K562 (cell line): ENCODE results near the gene HSPB6. TPM values are rescaled to one million over a fixed set of nuclear protein-coding genes. Genes with fewer than 3 reads are reported as not detected.
"Not testable (repeated sequence)": the region's sequence is repeated elsewhere in the genome, so short reads cannot be mapped to it uniquely, and the experiment has no call there.

Experiments used
- ATAC-seq: fragments of 200-7000 bp; cut with Tn5 transposase; 3 replicates; pipeline ENCODE4 v1.9.1; 2020; ENCODE audit warnings: moderate library complexity
- BruUV-seq: library from RNA; stranded (reverse); fragments of 400-500 nt; replicated peaks from 2 replicates; lab custom pipeline; 2021; lab: Mats Ljungman, UMichigan
- CTCF ChIA-PET: fragments of 300-600 bp; formaldehyde crosslinking; extraction: SDS; loops from one replicate; lab custom pipeline; 2021; ENCODE audit warnings: low intra/inter-chr PET ratio; lab: Yijun Ruan, JAX
- POLR2A ChIA-PET: fragments of 300-600, 350-650 bp; sonication (Branson Sonifier 250); formaldehyde crosslinking; extraction: SDS; loops from one replicate; lab custom pipeline; 2021; ENCODE audit warnings: antibody characterized with exemption, inconsistent platforms; lab: Yijun Ruan, JAX
- DNase-seq, 4 experiments: peaks; one replicate each; pipeline versions ENCODE4 v3.0.0 to v3.0.0-alpha.2; 2011 to 2018; ENCODE audit warnings: low spot score in 3 of 4, mixed read lengths in 3 of 4; ENCODE audit errors: extremely low read depth in 1 of 4
- FAIRE-seq: peaks from 2 replicates; lab custom pipeline; 2011; peaks lifted over from hg19 to GRCh38; lab: Jason Lieb, UNC
- H2AFZ ChIP-seq: 2 replicates; pipeline ENCODE4 v1.6.0; 2011; ENCODE audit warnings: low read depth, low read length, control low read depth, inconsistent platforms
- H3K27ac ChIP-seq: fragments of 200-600 bp; 3 replicates; pipeline ENCODE4 v1.8.0; 2011; ENCODE audit warnings: low read depth, mild to moderate bottlenecking, control low read depth, inconsistent platforms, low read length, moderate library complexity, mixed read lengths; ENCODE audit errors: extremely low read depth
- H3K27me3 ChIP-seq, 2 experiments: fragments of 300-600 bp in 1 of 2; 2 replicates in 1 of 2; 3 replicates in 1 of 2; pipeline versions ENCODE4 v1.6.0 to v1.8.0; 2011; ENCODE audit warnings: inconsistent platforms in 2 of 2, low read length in 2 of 2, mild to moderate bottlenecking in 1 of 2, mixed read lengths in 1 of 2, moderate library complexity in 1 of 2; ENCODE audit not compliant: control insufficient read depth in 2 of 2, insufficient read depth in 2 of 2
- H3K36me3 ChIP-seq: fragments of 300-600 bp; 3 replicates; pipeline ENCODE4 v1.8.0; 2011; ENCODE audit warnings: mild to moderate bottlenecking, low read length, inconsistent platforms; ENCODE audit not compliant: control insufficient read depth, insufficient read depth
- H3K4me1 ChIP-seq, 2 experiments: fragments of 200-600 bp in 1 of 2; replicated peaks in 1 of 2; 2 replicates in 1 of 2; 3 replicates in 1 of 2; pipeline versions ENCODE4 v1.5.1 to v1.8.0; 2011; ENCODE audit warnings: inconsistent platforms in 2 of 2, low read length in 2 of 2, mild to moderate bottlenecking in 1 of 2, mixed read lengths in 1 of 2, moderate library complexity in 1 of 2; ENCODE audit not compliant: control insufficient read depth in 2 of 2, insufficient read depth in 2 of 2
- H3K4me2 ChIP-seq: 2 replicates; pipeline ENCODE4 v1.6.1; 2011; ENCODE audit warnings: low read length, control low read depth, inconsistent platforms, mixed read lengths; ENCODE audit not compliant: insufficient read depth
- H3K4me3 ChIP-seq: fragments of 200-600 bp; sonication (generic), shearing (Covaris generic); 2 replicates; pipeline ENCODE4 v1.5.1; 2016; ENCODE audit warnings: control low read depth, inconsistent platforms
- H3K79me2 ChIP-seq: fragments of 200-600 bp; 3 replicates; pipeline ENCODE4 v1.8.0; 2011; ENCODE audit warnings: low read length, inconsistent platforms; ENCODE audit not compliant: control insufficient read depth, insufficient read depth
- H3K9ac ChIP-seq, 2 experiments: 2 replicates each; pipeline versions ENCODE4 v1.6.0 to v1.6.1; 2011; ENCODE audit warnings: low read depth in 2 of 2, low read length in 2 of 2, control low read depth in 1 of 2, inconsistent platforms in 1 of 2, mild to moderate bottlenecking in 1 of 2, mixed read lengths in 1 of 2; ENCODE audit not compliant: insufficient read depth in 1 of 2
- H3K9me1 ChIP-seq: one replicate; pipeline ENCODE4 v1.6.0; 2011; ENCODE audit warnings: inconsistent platforms, mild to moderate bottlenecking, low read length, moderate library complexity; ENCODE audit not compliant: control insufficient read depth, insufficient read depth
- H3K9me3 ChIP-seq: replicated peaks from 2 replicates; pipeline ENCODE4 v1.5.1; 2011; ENCODE audit warnings: low read depth, low read length, inconsistent platforms; ENCODE audit not compliant: control insufficient read depth, insufficient read depth
- H4K20me1 ChIP-seq: replicated peaks from 2 replicates; pipeline ENCODE4 v1.6.1; 2011; ENCODE audit warnings: low read length, inconsistent platforms, mixed read lengths; ENCODE audit not compliant: control insufficient read depth, insufficient read depth
- NR3C1 ChIP-seq: sonication (generic); formaldehyde crosslinking; IDR thresholded peaks from 2 replicates; pipeline ENCODE4 v1.8.1; 2022; ENCODE audit warnings: missing genetic modification reagents
- POLR2G ChIP-seq: fragments of 200-400 bp; formaldehyde crosslinking; IDR thresholded peaks from 2 replicates; pipeline ENCODE4 v1.6.1; 2017; ENCODE audit warnings: low read depth, mild to moderate bottlenecking, antibody characterized with exemption, low read length, moderate library complexity
- ZNF507 ChIP-seq: conservative IDR thresholded peaks from 2 replicates; pipeline ENCODE4 v1.6.1; 2017; ENCODE audit warnings: missing genetic modification characterization, missing compliant biosample characterization
- WGBS: fragments of 100-300 bp; shearing (Covaris generic); methylation state at CpG from one replicate; pipeline ENCODE4 v1.1.6; 2016; ENCODE audit warnings: low coverage, mixed read lengths; ENCODE audit not compliant: insufficient coverage; ENCODE audit errors: missing lambda C conversion rate; 5-methylcytosine and 5-hydroxymethylcytosine counted together
- in situ Hi-C: fragments of 300-500 bp; cut with MboI; formaldehyde crosslinking; loops from 4 replicates; pipeline ENCODE4 v1.15.0; 2018; ENCODE audit warnings: inconsistent platforms, mixed read lengths
- intact Hi-C: fragments of 100-400 bp; cut with micrococcal nuclease; formaldehyde crosslinking; loops from 2 replicates; pipeline ENCODE4 v1.14.2; 2022
- polyA plus RNA-seq, 8 experiments: library from polyadenylated mRNA; depleted of rRNA in 4 of 8; stranded (reverse) in 5 of 8; unstranded in 3 of 8; fragments of >200 nt; fragmentation: Nextera tagmentation in 2 of 8; fragmentation: Illumina TruSeq in 1 of 8; extraction: Ambion mirVana in 2 of 8; extraction: Trizol in 1 of 8; gene quantifications; 2 replicates each; pipeline versions ENCODE4 v1.2.1 to v1.2.3, GENCODE V29; 2011 to 2014; ENCODE audit warnings: inconsistent platforms in 1 of 8, missing spikeins in 1 of 8
- total RNA-seq, 7 experiments: library from RNA; depleted of rRNA in 6 of 7; stranded (reverse); fragments of >200 nt in 6 of 7; fragmentation: Illumina TruSeq in 2 of 7; extraction: Trizol in 2 of 7; gene quantifications; 2 replicates each; pipeline versions ENCODE4 v1.2.1 to v1.2.3, GENCODE V29; 2011 to 2021; ENCODE audit warnings: low replicate concordance in 1 of 7

HSPB6 gene
- total and polyA plus RNA-seq, 9 of the 15 experiments (the other 6 are each of a cell fraction or from before 2014, with no cell fraction given), result 0.55 TPM; not detected in 8

GRCh38 chr19:35724560-35724959 lies 32.3 kb downstream of the HSPB6 start:
- Histone ChIP-seq H2AFZ (no peak overlapping the region), H4K20me1 (0 out of 2 replicates have a peak, but pooled peaks cover 2% of the 10 kb centered on the region), H3K9me1 (no peaks in the 10 kb centered on the region), H3K9ac (no peak overlapping the region; a peak in 1 of 4 replicates), H3K4me3 (no peak overlapping the region), H3K9me3 (no peaks in the 10 kb centered on the region), H3K27me3 (no peaks in the 10 kb centered on the region)
- CTCF ChIA-PET, result no interaction called here
- no peak for FAIRE-seq
- in situ Hi-C loops, result no loop called here
- BruUV-seq, result no TSS peak
- TF ChIP-seq NR3C1 (CRISPR knock-in tag) (no peak), POLR2G (0 out of 2 replicates have a peak, but pooled peaks have one; percentile 38), ZNF507 (no peak)
- TF ChIP-seq, all 486 proteins: peak for 1
- Histone ChIP-seq H3K4me1 (peaks cover 0 to 18% of the 10 kb centered on the region in 2 experiments; a peak in 2 of 5 replicates), H3K79me2 (peaks cover 17% of the 10 kb centered on the region), H3K4me2 (no peak overlapping the region), H3K36me3 (peaks cover 95% of the 10 kb centered on the region; the same call in 2 of the 3 replicates), H3K27ac (no peak overlapping the region)
- DNase-seq (no peak), ATAC-seq (no peak)
- intact Hi-C loops, result no loop called here
- 97% methylated on average over 9 of the region's 12 CpGs for WGBS
- POLR2A ChIA-PET, result interaction anchor here (0.6 to 3.2 kb wide), 4 partner anchors 13 to 214 kb away, joined by 3 to 19 read pairs (median 8); partner anchors contain the start of genes PSENEN and U2AF1L4

GRCh38 chr19:35724132-35724531 lies 32.7 kb downstream of the HSPB6 start:
- Histone ChIP-seq H3K36me3 (peaks cover 94% of the 10 kb centered on the region; the same call in 2 of the 3 replicates), H3K4me1 (peaks cover 3 to 23% of the 10 kb centered on the region in 2 experiments), H3K79me2 (peaks cover 21% of the 10 kb centered on the region)
- in situ Hi-C loops, intact Hi-C loops, H3K9me1 ChIP-seq, H3K9me3 ChIP-seq, H3K27me3 ChIP-seq, H3K4me2 ChIP-seq, H3K27ac ChIP-seq, DNase-seq, FAIRE-seq, H3K4me3 ChIP-seq, ATAC-seq, H3K9ac ChIP-seq, CTCF ChIA-PET, BruUV-seq, H4K20me1 ChIP-seq, H2AFZ ChIP-seq: not testable (repeated sequence)
- POLR2A ChIA-PET, result interaction anchor here (0.6 to 3.2 kb wide), 4 partner anchors 13 to 63 kb away, joined by 3 to 19 read pairs (median 8); partner anchors contain the start of genes PSENEN and U2AF1L4
- WGBS, result 95% methylated on average over 7 of the region's 7 CpGs
